HTERT RPE-1 (cell line): ENCODE measurements around the gene NME7.
"Not testable (repeated sequence)": the region's sequence is repeated elsewhere in the genome, so short reads cannot be mapped to it uniquely, and the experiment has no call there.

Experiments used
- in situ Hi-C: fragments of 300-500 bp; cut with MboI; formaldehyde crosslinking; loops from 4 replicates; pipeline ENCODE4 v1.14.3; 2020; ENCODE audit warnings: low sequenced_read_pairs

The NME7 gene

DNA sequence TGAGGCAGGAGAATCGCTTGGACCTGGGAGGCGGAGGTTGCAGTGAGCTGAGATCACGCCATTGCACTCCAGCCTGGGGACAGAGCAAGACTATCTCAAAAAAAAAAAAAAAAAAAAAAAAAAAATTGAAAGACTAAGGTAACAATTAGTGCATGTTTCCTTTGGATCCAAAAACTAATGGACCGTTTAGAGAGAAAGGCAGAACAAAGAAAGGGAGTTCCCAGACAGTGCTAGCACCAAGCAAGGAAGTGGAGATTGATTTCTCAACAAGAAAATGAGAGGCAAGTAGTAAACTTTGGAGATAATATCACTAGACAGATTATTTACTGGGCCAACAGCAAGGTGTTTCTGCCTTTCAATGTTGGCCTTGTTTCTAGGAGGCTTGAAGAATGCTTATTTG is 236.9 kb downstream of the NME7 start:
- in situ Hi-C loops, result no loop called here

GRCh38 chr1:169129109-169129784 is 238.3 kb downstream of the NME7 start:
- in situ Hi-C loops, result no loop called here

GRCh38 chr1:169128562-169128961 is 239.0 kb downstream of the NME7 start:
- in situ Hi-C loops, result no loop called here

- in situ Hi-C loops, result no loop called here
Observed at GRCh38 chr1:169127305-169127704, 240.3 kb downstream of the NME7 start.

- in situ Hi-C loops, result no loop called here
Observed at GRCh38 chr1:169126335-169126734, 241.3 kb downstream of the NME7 start.

DNA sequence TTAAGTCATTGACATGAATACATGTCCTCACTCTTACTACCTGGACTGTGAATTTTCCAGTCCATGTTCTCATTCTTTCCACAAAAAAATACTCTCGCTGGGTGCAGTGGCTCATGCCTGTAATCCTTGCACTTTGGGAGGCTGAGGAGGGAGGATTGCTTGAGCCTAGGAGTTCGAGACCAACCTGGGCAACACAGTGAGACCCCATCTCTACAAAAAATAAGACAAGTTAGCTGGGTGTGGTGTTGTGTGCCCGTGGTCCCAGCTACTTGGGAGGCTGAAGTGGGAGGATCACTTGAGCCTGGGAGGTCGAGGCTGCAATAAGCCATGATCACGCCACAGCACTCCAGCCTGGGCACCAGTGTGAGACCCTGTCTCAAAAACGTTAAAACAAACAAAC is 242.0 kb downstream of the NME7 start:
- in situ Hi-C loops, result not testable (repeated sequence)

GRCh38 chr1:169124459-169124858 is 243.1 kb downstream of the NME7 start:
- in situ Hi-C loops, result no loop called here

DNA sequence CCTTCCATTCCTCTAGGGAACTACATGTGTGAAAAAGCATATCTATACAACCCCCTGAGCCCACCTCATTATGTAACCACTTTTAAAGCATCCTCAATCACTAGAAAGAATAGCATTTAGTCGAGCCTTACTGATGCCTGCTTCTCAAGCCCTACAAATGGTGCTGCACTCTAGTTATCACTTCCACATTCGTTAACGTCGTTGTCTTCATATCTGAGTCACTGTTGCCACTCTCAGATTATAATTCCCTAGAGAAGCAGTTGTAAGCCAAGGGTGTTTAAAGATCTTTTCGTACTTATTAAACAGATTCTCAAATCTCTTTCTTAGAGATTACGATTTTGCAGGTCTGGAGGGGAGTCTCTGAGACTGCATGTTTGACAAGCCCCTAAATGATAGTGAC is 244.6 kb downstream of the NME7 start:
- in situ Hi-C loops, result no loop called here

GRCh38 chr1:169121146-169121923 is 246.3 kb downstream of the NME7 start:
- in situ Hi-C loops, result no loop called here

DNA sequence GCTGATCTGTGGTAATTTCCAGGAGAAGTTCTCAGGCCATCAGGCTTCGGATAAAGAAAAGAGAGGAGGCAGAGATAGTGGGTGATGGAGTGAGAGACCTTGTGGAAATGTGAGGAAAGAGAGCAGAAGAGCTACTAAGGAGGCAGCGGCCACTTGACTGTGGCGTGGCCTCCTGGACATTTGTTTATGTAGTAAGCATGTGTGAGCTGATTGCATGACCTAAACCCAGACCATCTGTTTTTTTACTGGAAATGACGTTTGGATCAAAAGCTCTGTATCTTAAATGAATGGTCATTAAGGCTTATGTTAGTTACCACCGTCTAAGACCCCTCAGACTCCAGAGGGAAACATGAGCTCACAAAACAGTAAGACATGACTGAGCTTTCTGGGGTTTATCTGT is 247.5 kb downstream of the NME7 start:
- in situ Hi-C loops, result no loop called here

- in situ Hi-C loops, result no loop called here
Observed at GRCh38 chr1:169119405-169119804, 248.2 kb downstream of the NME7 start.

DNA sequence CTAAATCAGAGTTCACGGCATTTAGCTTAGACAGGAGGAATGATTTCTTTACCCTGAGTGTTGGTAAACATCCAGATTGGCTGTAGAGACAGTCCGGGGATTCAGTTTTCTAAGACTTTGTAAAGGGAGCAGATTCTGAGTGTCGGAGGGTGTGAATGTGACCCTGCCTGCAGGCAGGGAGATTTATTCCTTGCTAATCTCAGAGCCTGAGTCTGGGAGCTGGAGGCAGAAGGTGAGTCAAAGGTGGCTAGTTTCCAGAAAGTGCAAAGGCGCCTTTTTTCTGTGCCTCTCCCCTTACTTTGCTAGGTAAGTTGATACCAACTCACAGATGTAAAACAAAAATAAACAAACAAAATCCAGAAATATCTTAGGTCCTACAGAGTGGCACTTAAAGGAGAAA is 249.4 kb downstream of the NME7 start:
- in situ Hi-C loops, result no loop called here

- in situ Hi-C loops, result no loop called here
Observed at GRCh38 chr1:169117599-169117998, 250.0 kb downstream of the NME7 start.

- in situ Hi-C loops, result no loop called here
Observed at GRCh38 chr1:169117014-169117413, 250.6 kb downstream of the NME7 start.

- in situ Hi-C loops, result no loop called here
Observed at GRCh38 chr1:169115891-169116585, 251.6 kb downstream of the NME7 start.

DNA sequence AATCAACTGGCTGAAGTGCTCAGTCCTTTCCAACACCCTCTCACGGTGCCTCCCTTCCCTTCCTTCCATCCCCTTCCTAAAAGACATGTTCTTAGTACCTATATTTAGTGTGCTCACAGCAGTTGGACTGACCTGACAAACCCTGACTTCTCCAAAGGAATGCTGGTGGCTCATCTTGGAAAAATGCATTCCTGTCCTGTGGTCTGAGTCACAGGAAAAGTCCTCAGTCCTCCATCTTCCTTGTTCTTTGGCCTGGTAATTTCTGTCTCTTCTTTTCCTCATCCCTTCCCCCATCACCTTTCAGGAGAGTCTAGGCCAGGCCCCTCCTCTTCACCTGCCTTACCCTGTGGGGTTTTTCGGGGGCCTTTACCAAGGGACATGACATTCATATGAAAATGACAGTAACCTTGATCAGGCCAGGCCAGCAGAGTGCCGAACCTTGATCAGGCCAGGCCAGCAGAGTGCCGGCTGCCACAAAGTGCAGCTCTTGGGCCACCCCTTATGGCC is 253.9 kb downstream of the NME7 start:
- in situ Hi-C loops, result no loop called here

- in situ Hi-C loops, result no loop called here
Observed at GRCh38 chr1:169112241-169112640, 255.4 kb downstream of the NME7 start.

DNA sequence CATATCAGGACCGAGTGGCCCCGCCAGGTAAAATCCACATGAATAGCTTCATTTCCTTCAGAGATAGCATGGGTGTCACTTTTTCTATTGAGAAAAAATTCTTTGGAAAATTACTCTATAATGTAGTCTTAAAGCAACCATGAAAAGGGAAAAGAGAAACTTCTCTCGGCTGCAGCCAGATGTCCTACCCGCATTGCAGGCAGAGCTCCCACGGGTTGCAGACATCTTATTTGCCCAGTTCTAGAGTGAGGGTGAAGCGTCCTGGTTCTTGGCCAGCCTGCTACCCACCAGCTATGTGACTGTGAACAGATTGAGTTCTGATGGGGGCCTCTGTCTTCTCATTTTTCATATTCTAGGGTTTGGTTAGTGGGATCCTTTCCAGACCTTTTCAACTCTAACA is 256.1 kb downstream of the NME7 start:
- in situ Hi-C loops, result no loop called here

DNA sequence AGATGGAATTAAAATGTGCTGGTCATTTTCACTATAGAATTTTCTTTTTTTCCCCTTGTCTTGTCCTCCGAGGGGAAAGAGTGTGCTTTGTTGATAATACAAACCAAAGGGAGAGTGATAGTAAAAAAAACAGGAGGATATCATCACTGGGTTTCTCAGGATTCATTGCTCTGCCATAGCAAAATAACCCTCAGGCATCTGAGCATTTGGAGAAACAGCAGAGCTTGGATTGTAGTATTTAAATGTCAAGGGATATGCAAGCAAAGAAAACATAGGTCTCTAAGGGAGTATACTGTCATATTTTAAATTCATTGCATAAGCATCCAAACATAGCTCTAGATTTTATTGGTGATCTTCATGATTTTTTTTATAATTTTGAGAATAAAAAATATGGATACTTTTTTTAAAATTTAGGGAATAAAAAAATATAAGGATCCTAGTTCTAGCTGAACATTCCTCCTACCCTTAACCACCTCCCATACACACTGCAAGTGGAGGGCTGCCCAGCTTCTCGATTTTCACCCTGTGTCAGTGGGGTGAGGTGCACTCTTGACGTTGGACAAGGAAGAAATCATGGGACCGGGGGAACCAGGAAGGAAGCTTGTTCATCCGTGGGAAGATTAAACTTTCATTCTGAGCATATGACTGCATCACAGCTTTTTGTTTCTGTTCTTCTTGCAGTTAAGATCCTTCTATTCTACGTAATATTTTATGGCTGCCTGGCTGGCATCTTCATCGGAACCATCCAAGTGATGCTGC is 256.7 kb downstream of the NME7 start:
- in situ Hi-C loops, result no loop called here

GRCh38 chr1:169110236-169110635 is 257.4 kb downstream of the NME7 start:
- in situ Hi-C loops, result no loop called here

DNA sequence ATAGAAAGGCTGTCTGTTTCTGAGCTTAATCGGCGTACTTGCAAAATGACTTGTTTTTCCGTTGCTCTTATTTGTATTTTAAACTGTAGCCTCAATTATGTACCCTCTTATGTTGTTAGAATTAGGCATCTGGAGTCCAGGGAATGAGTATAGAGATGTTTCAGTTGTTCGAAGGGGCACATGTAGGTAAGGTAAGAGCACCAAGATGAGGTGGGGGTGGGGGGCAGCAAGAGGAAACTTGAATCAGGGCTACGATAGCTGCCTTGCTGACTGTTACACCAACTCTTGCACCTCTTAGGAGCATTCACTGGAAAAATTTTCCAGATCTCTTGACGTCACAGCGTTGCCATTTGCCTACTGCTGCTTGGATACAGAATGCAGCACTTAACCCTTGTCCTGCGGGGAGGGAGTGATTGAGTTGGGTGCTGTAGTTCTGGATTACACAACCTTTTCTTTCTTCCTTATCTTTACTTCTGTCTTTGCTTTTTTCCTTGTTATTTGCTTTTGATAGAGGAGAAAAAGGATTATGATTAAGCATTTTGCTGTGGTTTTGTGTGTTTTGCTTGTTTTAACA is 257.9 kb downstream of the NME7 start:
- in situ Hi-C loops, result no loop called here
